GM18511 (cell line): Measurements from ENCODE around the gene TMED7.

Source experiments
- ATAC-seq: cut with Tn5 transposase; IDR thresholded peaks from one replicate; pipeline ENCODE4 v1.9.1; 2021; ENCODE audit warnings: mild to moderate bottlenecking, moderate library complexity; ENCODE audit not compliant: unreplicated experiment

The TMED7 gene

DNA sequence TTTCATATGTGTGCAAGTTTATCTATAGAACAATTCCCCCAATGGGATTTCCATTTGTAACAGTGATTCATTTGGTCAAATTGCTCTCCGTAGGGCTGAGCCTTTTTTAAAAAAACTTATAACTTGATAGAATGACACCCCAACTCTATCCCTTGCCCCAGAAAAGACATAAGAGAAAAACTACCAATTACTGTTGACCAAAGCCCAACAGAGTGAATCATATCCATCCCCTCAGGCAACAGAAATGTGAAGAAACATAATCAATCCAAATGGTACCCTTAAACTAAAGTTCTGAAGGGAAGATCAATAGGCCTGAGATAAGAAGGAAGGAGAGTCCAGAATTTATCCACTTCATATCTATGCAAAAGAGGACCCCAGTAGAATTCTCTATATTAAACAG lies 41.3 kb downstream of the TMED7 start:
- no peak for ATAC-seq

DNA sequence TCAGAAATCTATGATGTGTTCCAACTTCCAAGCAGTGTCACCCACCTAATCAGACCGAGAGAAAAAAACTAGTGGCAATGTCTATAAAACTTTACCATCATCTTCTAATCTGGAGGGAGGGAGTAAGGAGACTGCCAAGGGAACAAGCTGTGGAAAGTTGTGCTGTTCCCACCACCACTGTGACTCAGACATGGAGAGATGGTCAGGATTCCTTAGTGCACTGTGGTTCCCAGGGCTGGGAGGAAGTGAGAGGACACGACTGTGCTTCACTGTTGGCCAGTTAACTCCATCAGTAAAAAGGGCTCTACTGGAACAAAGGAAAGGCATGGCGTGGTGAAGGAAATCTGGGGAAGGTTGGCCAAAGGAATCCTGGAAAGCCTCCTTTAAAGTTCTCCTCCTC lies 42.4 kb downstream of the TMED7 start:
- ATAC-seq, result no peak

DNA sequence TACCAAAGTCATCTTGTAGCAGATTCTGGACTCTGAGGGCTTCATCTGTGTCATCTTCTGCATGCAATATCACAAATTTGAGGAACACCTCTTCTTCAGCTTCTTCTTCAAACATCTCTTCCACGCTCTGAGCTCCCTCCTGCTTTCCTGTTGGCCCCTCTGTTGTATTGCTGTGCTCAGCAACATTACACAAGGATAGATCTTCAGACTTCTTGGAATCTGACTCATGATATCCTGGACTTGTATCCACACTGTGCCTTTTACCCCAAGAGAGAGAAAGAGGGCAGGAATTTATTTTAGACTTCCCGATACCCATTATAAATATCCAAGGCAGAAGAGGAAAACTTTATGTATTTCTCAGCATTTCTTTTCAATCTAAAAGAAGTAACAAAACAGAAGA lies 44.9 kb downstream of the TMED7 start:
- no peak for ATAC-seq

DNA sequence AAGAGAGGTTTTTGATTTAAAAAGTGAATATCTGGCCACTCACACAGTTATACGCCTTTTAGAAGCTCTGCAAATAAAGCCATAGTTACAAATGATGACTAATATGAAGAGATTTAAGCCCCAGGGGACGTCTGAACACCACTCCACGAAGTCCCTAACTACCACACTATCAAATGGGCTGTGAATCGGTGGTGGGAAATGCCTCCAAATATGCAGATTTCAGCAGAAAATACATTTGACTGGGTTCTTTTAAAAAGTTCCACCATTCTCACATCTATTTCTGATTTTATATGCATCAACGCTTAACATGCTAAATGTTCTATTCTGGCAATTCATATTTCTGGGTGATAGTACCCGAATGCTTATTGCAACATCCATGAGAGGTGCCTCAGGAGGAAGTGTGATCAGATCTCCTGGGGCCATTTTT lies 46.1 kb downstream of the TMED7 start:
- peak; percentile 75 for ATAC-seq

DNA sequence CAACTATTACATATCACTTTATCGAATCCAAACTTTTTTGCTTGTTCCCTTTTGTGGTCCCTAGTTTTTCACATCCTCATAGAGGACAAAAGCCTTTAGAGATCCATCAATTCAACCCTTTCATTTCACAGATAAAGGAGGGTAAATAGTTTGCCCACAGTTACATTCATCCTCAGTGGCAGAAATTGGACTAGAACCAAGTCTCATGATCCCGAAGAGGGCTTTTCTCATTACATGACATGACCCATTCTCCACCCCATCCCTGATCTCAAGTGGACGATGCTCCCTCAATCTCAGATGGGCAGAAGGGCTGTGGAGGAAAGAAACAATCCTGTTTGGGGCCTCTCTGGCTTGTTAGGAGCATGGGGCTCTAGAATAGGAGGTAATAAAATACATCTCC lies 46.6 kb downstream of the TMED7 start:
- ATAC-seq, result peak; percentile 1

DNA sequence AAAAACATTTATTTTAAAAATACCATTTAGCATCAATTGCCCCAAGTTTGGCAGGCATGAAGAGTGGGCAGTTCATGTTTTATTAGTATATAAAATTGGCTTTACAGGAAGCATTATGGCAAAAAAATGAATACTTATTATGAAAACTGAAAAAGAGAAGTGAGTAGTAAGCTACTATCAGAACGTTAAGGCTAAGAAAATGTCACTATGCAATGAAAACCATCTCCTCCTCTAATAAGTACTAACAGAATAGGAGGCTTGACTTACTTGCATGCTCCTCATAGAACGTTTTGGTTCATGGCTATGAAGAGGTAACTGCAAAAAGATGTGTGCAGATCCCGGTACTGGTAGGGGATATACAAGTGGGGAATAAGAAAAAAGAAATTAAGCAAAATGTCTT lies 47.2 kb downstream of the TMED7 start:
- ATAC-seq, result peak; percentile 60

DNA sequence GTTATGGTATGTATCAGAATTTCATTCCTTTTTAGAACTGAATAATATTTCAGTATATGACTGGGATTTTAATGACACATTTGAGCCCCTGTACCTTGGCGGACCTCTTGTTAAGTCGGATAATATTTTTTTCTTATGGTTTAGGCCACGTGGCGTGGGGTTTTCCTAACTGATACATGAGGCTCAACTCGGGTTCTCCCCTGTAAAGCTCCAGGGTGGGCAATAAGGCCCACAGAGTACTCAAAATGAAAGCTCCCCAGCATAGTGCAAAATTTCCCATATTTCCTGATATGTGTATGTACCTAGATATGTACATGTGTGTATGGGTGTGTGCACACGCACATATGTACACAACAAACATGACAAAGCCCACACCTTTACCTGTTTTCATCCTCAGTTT lies 48.1 kb downstream of the TMED7 start:
- no peak for ATAC-seq

DNA sequence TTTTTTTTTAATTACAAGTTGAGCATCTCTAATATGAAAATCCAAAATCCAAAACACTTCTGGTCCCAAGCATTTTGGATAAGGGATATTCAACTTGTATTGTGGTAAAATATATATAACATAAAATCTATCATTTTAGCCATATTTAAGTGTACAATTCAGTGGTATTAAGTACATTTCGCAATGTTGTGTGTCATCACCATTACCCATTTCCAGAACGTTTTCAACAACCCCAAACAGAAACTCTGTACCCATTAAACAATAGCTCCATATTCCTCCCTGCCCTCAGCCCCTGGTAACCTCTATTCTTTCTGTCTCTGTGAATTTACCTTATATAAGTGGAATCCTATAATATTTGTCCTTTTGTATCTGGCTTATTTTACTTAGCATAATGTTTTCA lies 48.5 kb downstream of the TMED7 start:
- ATAC-seq, result no peak

DNA sequence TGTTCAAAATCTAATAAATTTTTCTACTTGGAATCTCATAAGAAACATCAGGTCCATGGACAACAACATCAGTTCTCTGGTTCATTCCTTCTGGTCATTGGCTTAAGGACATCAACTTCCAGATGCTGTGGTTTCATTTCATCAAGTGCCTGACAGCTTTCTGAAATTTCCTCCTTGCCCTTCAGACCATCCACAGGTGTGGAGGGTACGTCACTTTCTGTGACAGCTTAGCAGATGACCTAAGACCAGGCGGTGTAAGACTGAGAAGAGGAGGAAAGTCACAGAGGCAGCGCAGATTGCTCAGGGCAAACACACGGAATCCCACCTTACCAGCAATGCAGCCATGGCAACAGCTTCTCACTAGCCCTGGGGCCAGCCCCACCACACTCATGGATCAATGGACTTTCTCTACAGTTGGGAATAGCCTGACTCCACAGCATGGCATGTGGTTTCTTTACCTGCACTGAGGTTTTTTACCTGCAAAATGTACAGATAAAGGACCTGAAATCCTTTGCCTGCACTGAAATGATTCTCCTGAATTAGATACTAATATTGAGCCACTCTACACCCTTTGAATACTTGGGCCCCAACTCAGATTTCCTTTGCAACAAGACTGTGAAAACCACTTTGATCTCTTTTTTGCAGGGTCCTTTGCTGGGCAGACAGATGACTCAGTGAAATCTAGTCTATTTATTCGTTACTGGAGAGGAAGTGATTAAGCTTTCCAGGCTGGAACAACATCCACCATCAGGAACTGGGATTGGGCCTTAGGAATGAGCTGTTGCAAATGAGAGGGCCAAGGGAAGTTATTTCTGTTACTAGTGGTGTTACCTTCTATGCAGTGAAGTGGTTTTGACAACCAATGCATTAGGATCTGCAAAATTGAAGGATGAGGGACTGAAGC lies 50.4 kb downstream of the TMED7 start:
- ATAC-seq, result peak; percentile 32

DNA sequence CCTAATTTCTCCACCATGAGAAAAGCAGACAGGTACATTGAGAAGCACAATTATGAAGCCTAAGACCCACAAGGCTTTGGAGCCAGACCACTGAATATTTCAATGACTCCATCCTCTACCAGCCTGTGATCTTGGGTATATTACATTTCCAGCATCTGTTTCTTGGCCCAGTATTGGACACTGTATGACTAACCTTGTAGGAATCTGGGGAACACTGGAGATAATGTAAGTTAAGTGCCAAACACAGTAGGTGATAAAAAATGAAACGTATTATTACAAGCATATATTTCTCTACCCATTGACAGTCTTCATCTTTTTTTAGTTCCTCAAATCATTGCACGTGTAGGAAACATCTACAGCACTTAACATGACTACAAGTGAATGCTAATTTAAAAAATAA lies 52.7 kb downstream of the TMED7 start:
- ATAC-seq, result no peak

DNA sequence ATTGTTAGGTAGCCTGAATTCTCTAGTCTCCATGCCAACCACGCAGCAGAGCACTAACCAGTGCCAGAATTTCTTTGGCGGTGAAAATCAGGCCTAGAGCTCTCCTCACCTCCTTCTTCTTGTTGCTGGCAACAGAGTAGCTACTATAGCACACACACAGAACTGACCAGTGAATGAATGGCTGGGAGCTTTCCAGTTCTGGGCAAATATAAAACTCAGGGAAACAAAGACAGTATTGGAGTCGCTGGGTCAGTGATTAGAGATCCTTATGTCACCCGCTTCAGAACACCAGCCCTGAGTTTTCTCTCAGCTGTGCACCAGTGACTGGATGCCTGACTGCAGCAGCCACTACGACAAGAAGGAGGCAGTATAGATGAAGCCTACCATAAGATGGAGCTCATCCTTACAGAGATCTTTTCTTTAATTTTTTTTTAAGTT lies 54.4 kb downstream of the TMED7 start:
- no peak for ATAC-seq

DNA sequence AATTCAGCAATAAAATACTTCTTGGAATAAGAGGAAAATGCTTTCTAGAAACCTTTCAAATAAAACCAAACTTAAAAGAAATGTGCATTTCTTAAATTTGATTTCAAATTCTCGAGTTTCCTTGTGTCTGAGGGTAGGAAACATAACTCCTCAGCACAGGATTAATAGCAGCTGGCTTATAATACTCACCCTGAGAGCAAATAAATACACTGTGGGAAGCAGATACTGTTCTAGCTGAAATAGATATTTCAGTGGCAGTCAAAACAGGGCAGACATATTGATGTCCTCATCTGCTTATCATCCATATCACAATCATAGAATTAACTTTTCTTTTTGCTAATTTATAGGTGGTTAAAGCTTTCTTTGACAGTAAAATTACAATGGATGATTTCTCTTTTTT lies 57.2 kb downstream of the TMED7 start:
- ATAC-seq, result no peak

DNA sequence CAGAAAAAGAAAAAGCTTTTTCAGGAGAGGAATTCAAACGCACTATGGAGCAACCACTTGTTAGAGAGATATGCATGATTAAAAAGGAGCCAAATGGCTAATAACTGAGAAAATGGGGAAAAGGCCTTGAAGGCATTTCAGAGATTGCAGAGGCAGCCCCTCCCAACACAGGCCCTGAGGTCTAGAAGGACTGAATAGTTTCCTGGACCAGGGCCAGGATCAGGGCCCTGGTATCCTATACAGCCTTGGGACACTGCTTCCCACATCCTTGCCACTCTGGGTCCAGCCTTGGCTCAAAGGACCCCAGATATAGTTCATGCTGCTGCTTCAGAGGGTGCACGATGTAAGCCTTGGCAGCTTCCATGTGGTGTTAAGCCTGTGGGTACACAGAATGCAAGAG lies 60.6 kb downstream of the TMED7 start:
- no peak for ATAC-seq
